Parathyroid adenoma (tissue), 2 donors: ENCODE measurements around the gene TRIM25.

ENCODE experiments used
- H2AFZ ChIP-seq: fragments of 300-600 bp; sonication (generic); one replicate; pipeline ENCODE4 v1.7.0; 2017; ENCODE audit warnings: antibody characterized with exemption, mild to moderate bottlenecking
- H3K27ac ChIP-seq: fragments of 300-600 bp; sonication (generic); one replicate; pipeline ENCODE4 v1.7.0; 2017
- H3K27me3 ChIP-seq: fragments of 300-600 bp; sonication (generic); one replicate; pipeline ENCODE4 v1.7.0; 2017; ENCODE audit warnings: low read length; ENCODE audit not compliant: control insufficient read depth, insufficient read depth
- H3K36me3 ChIP-seq: fragments of 300-600 bp; sonication (generic); one replicate; pipeline ENCODE4 v1.7.0; 2017; ENCODE audit warnings: low read length; ENCODE audit not compliant: control insufficient read depth, insufficient read depth
- H3K4me1 ChIP-seq: fragments of 300-600 bp; sonication (generic); one replicate; pipeline ENCODE4 v1.7.0; 2017; ENCODE audit warnings: control low read depth
- H3K4me2 ChIP-seq: fragments of 300-600 bp; sonication (generic); one replicate; pipeline ENCODE4 v1.7.0; 2017; ENCODE audit warnings: low read length
- H3K4me3 ChIP-seq: fragments of 300-600 bp; sonication (generic); one replicate; pipeline ENCODE4 v1.7.0; 2017; ENCODE audit warnings: low read depth, low read length
- H3K79me2 ChIP-seq: fragments of 300-600 bp; sonication (generic); one replicate; pipeline ENCODE4 v1.7.0; 2017; ENCODE audit warnings: control low read depth
- H3K9ac ChIP-seq: fragments of 300-600 bp; sonication (generic); one replicate; pipeline ENCODE4 v1.7.0; 2017; ENCODE audit warnings: mild to moderate bottlenecking
- H3K9me3 ChIP-seq: fragments of 300-600 bp; sonication (generic); one replicate; pipeline ENCODE4 v1.7.0; 2017; ENCODE audit warnings: low read length; ENCODE audit not compliant: control insufficient read depth
- CTCF ChIP-seq: fragments of 300-600 bp; sonication (generic); IDR thresholded peaks from one replicate; pipeline ENCODE4 v1.7.0; 2017; ENCODE audit warnings: antibody characterized with exemption, mild to moderate bottlenecking
- donor health status: primary hyperparathyroidism.

The TRIM25 gene

GRCh38 chr17:56851008-56851407, 62.8 kb downstream of the TRIM25 start:
- Histone ChIP-seq H3K27ac (no peak overlapping the region), H3K4me3 (no peak overlapping the region), H3K9me3 (no peaks in the 10 kb centered on the region), H3K79me2 (no peaks in the 10 kb centered on the region), H3K4me1 (no peaks in the 10 kb centered on the region), H3K27me3 (no peaks in the 10 kb centered on the region), H2AFZ (no peak overlapping the region), H3K9ac (no peak overlapping the region), H3K4me2 (no peak overlapping the region), H3K36me3 (no peaks in the 10 kb centered on the region)
- TF ChIP-seq CTCF = no peak

- Histone ChIP-seq H3K9me3 (no peaks in the 10 kb centered on the region), H2AFZ (no peak overlapping the region), H3K27ac (no peak overlapping the region), H3K27me3 (no peaks in the 10 kb centered on the region), H3K9ac (no peak overlapping the region), H3K4me3 (no peak overlapping the region), H3K4me1 (no peaks in the 10 kb centered on the region), H3K36me3 (no peaks in the 10 kb centered on the region), H3K79me2 (no peaks in the 10 kb centered on the region), H3K4me2 (no peak overlapping the region)
- TF ChIP-seq CTCF = no peak
These were observed 63.3 kb downstream of the TRIM25 start for GRCh38 chr17:56850591-56850990.

GRCh38 chr17:56849131-56849530, 64.7 kb downstream of the TRIM25 start:
- H3K9me3 ChIP-seq = no peaks in the 10 kb centered on the region
- H3K9ac ChIP-seq = no peak overlapping the region
- TF ChIP-seq CTCF = no peak
- no peaks in the 10 kb centered on the region for H3K36me3 ChIP-seq
- H2AFZ ChIP-seq = no peak overlapping the region
- H3K27ac ChIP-seq = no peak overlapping the region
- H3K4me2 ChIP-seq = no peak overlapping the region
- H3K79me2 ChIP-seq = no peaks in the 10 kb centered on the region
- no peaks in the 10 kb centered on the region for H3K27me3 ChIP-seq
- H3K4me3 ChIP-seq = no peak overlapping the region
- H3K4me1 ChIP-seq = no peaks in the 10 kb centered on the region

GRCh38 chr17:56847106-56847505, 66.7 kb downstream of the TRIM25 start:
- Histone ChIP-seq H3K79me2 (no peaks in the 10 kb centered on the region), H3K9me3 (no peaks in the 10 kb centered on the region), H3K9ac (no peak overlapping the region), H3K4me3 (no peak overlapping the region), H3K4me2 (no peak overlapping the region), H3K27ac (no peak overlapping the region), H3K27me3 (no peaks in the 10 kb centered on the region), H3K36me3 (no peaks in the 10 kb centered on the region), H2AFZ (no peak overlapping the region), H3K4me1 (no peaks in the 10 kb centered on the region)
- no peak for TF ChIP-seq CTCF

- Histone ChIP-seq H3K4me3 (no peak overlapping the region), H3K36me3 (no peaks in the 10 kb centered on the region), H3K27me3 (no peaks in the 10 kb centered on the region), H3K9ac (no peak overlapping the region), H3K79me2 (no peaks in the 10 kb centered on the region), H3K9me3 (no peaks in the 10 kb centered on the region), H3K4me1 (no peaks in the 10 kb centered on the region), H3K27ac (no peak overlapping the region), H2AFZ (no peak overlapping the region), H3K4me2 (no peak overlapping the region)
- TF ChIP-seq CTCF = no peak
These were observed 67.9 kb downstream of the TRIM25 start for GRCh38 chr17:56845934-56846333.
